HCT116 (cell line): ENCODE results near the gene NOTCH4.

Experiments used
- CEBPB ChIP-seq: IDR thresholded peaks from 2 replicates; pipeline ENCODE4 v1.6.1; 2012; ENCODE audit warnings: low read depth
- CTCF ChIP-seq, 3 experiments: fragments of 200-600 bp in 1 of 3; sonication (generic) in 1 of 3; IDR thresholded peaks in 2 of 3; conservative IDR thresholded peaks in 1 of 3; 2 replicates each; pipeline ENCODE4 v1.5.1; 2012 to 2017; ENCODE audit warnings: low read depth in 2 of 3, low read length in 2 of 3, antibody characterized with exemption in 1 of 3, borderline replicate concordance in 1 of 3, control low read depth in 1 of 3, mild to moderate bottlenecking in 1 of 3, mixed read lengths in 1 of 3, mixed run types in 1 of 3, moderate library complexity in 1 of 3; ENCODE audit not compliant: insufficient read depth in 1 of 3
- JUND ChIP-seq: IDR thresholded peaks from 2 replicates; pipeline ENCODE4 v1.6.1; 2012
- MAX ChIP-seq: IDR thresholded peaks from 2 replicates; pipeline ENCODE4 v1.6.1; 2012
- POLR2A ChIP-seq: IDR thresholded peaks from 2 replicates; pipeline ENCODE4 v1.7.0; 2011; ENCODE audit warnings: borderline replicate concordance; ENCODE audit not compliant: insufficient read depth, insufficient read length; ENCODE audit errors: extremely low read depth
- POLR2AphosphoS5 ChIP-seq: IDR thresholded peaks from 2 replicates; pipeline ENCODE4 v1.6.1; 2011; ENCODE audit warnings: mild to moderate bottlenecking, low read depth, low read length, moderate library complexity
- SRF ChIP-seq: IDR thresholded peaks from 2 replicates; pipeline ENCODE4 v1.6.1; 2012; ENCODE audit warnings: low read depth
- YY1 ChIP-seq: IDR thresholded peaks from 2 replicates; pipeline ENCODE4 v1.6.1; 2011; ENCODE audit warnings: low read length, low read depth, moderate library complexity, mild to moderate bottlenecking; ENCODE audit not compliant: insufficient replicate concordance; ENCODE audit errors: extremely low read depth

GRCh38 chr6:32166411-32167061, 57.3 kb downstream of the NOTCH4 start:
- 0 out of 6 replicates have a peak, but pooled peaks of 1 of the 3 experiments have one; percentile 17 for TF ChIP-seq CTCF (IDR thresholded peaks at IDR 0.05 in 2 of 3, conservative IDR thresholded peaks at IDR 0.05 in 1 of 3; ENCODE audit: borderline replicate concordance in 1 of 3, insufficient read depth in 1 of 3, low read depth in 2 of 3, low read length in 2 of 3)
- TF ChIP-seq SRF = no peak
- TF ChIP-seq POLR2A = no peak
- no peak for TF ChIP-seq POLR2AphosphoS5
- TF ChIP-seq MAX = no peak
- no peak for TF ChIP-seq YY1
- TF ChIP-seq JUND = no peak
- no peak for TF ChIP-seq CEBPB
